ENCODE results near the gene TYW1B. TPM values are rescaled to one million over a fixed set of nuclear protein-coding genes. Genes with fewer than 3 reads are reported as not detected.
"Not testable (repeated sequence)": the region's sequence is repeated elsewhere in the genome, so short reads cannot be mapped to it uniquely, and the experiment has no call there.

Gene TYW1B
- total and polyA plus RNA-seq, 2 of the 4 experiments (the other 2 are of a cell fraction), result 1.0 to 1.8 TPM

- CTCF ChIA-PET; dilution Hi-C loops (cut with HindIII; ENCODE audit: low sequenced_read_pairs, unreplicated experiment); intact Hi-C loops (cut with micrococcal nuclease): not testable (repeated sequence)
Observed at GRCh38 chr7:72838315-72838714, 10.3 kb upstream of the TYW1B start.

DNA sequence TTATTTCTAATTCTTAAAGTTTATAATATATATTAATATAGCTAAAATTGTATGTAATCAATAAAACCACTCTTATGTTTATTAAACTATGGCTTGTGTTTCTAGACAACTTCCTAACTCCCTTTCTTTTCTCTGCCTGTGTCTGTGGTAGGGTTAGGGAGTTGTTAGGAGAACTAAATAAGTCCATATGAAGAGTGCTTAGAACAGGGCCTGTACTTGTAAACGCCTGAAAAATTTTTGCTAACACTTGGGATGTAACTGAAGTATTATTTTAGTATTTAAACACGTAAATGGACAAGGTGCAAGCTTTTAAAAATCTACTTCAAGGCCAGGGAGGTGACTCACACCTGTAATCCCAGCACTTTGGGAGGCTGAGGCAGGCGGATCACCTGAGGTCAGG, 9.3 kb upstream of the TYW1B start:
- H4K5ac ChIP-seq (ENCODE audit: low read depth, low read length); H3K4me1 ChIP-seq (ENCODE audit: control insufficient read depth, insufficient read depth, low read length); H2BK120ac ChIP-seq (ENCODE audit: low read depth, low read length); DNase-seq; intact Hi-C loops (cut with micrococcal nuclease); H4K8ac ChIP-seq (ENCODE audit: low read depth in 2 of 2, low read length in 2 of 2); dilution Hi-C loops (cut with HindIII; ENCODE audit: low sequenced_read_pairs, unreplicated experiment); H3K9me1 ChIP-seq (ENCODE audit: insufficient read depth, low read length); H3K9me3 ChIP-seq (ENCODE audit: control insufficient read depth, insufficient read depth, low read length); CTCF ChIA-PET; H3K4me2 ChIP-seq (ENCODE audit: low read depth, low read length); H3K27me3 ChIP-seq (ENCODE audit: control insufficient read depth, insufficient read depth, low read length); H3K23ac ChIP-seq (ENCODE audit: low read depth, low read length); H3K56ac ChIP-seq (ENCODE audit: extremely low read depth, insufficient read depth, low read length); H2BK15ac ChIP-seq (ENCODE audit: low read depth, low read length); H3K27ac ChIP-seq (ENCODE audit: insufficient read depth, low read length); H3K14ac ChIP-seq (replicated peaks; ENCODE audit: low read depth, low read length); H4K91ac ChIP-seq (ENCODE audit: insufficient read depth, low read depth, low read length); in situ Hi-C loops (cut with MboI; ENCODE audit: low sequenced_read_pairs); H3K79me1 ChIP-seq (ENCODE audit: low read depth in 1 of 2, low read length in 2 of 2); H2AFZ ChIP-seq (replicated peaks; ENCODE audit: low read length, poor library complexity); H2BK20ac ChIP-seq (ENCODE audit: low read depth, low read length); H3K9ac ChIP-seq (ENCODE audit: low read depth, low read length); H3K4me3 ChIP-seq (ENCODE audit: insufficient read depth, low read depth, low read length); H3K18ac ChIP-seq (ENCODE audit: low read depth, low read length); H3K4ac ChIP-seq (ENCODE audit: low read depth, low read length); H2BK5ac ChIP-seq (ENCODE audit: low read depth, low read length, poor library complexity, severe bottlenecking); H2AK9ac ChIP-seq (replicated peaks; ENCODE audit: low read depth, low read length, poor library complexity); H4K20me1 ChIP-seq (ENCODE audit: insufficient read depth, low read length); BruUV-seq (replicated peaks); POLR2A ChIA-PET (ENCODE audit: unreplicated experiment); ATAC-seq (ENCODE audit: low read depth); H2AK5ac ChIP-seq (ENCODE audit: low read depth, low read length): not testable (repeated sequence)
- peaks cover 17% of the 10 kb centered on the region for H3K36me3 ChIP-seq (ENCODE audit: control insufficient read depth, insufficient read depth, low read length)
- 100% methylated on average over 2 of the region's 3 CpGs; no CpG with 5 or more reads in 1 of the 2 experiments for WGBS, 2 experiments (ENCODE audit: extremely low coverage in 2 of 2, insufficient read length in 1 of 2)

More at GRCh38 chr7:72838315-72838714, 10.3 kb upstream of the TYW1B start:
- H3K14ac ChIP-seq (replicated peaks; ENCODE audit: low read depth, low read length); POLR2A ChIA-PET (ENCODE audit: unreplicated experiment); H3K9ac ChIP-seq (ENCODE audit: low read depth, low read length); H4K91ac ChIP-seq (ENCODE audit: insufficient read depth, low read depth, low read length); H3K4ac ChIP-seq (ENCODE audit: low read depth, low read length); H3K27ac ChIP-seq (ENCODE audit: insufficient read depth, low read length); H3K4me2 ChIP-seq (ENCODE audit: low read depth, low read length); DNase-seq; H3K9me1 ChIP-seq (ENCODE audit: insufficient read depth, low read length); H3K56ac ChIP-seq (ENCODE audit: extremely low read depth, insufficient read depth, low read length); H2BK15ac ChIP-seq (ENCODE audit: low read depth, low read length); ATAC-seq (ENCODE audit: low read depth); H3K4me3 ChIP-seq (ENCODE audit: insufficient read depth, low read depth, low read length); H3K27me3 ChIP-seq (ENCODE audit: control insufficient read depth, insufficient read depth, low read length); H3K23ac ChIP-seq (ENCODE audit: low read depth, low read length); H2AFZ ChIP-seq (replicated peaks; ENCODE audit: low read length, poor library complexity); H2BK120ac ChIP-seq (ENCODE audit: low read depth, low read length); H4K8ac ChIP-seq (ENCODE audit: low read depth in 2 of 2, low read length in 2 of 2); H2BK20ac ChIP-seq (ENCODE audit: low read depth, low read length); H4K20me1 ChIP-seq (ENCODE audit: insufficient read depth, low read length); H2AK5ac ChIP-seq (ENCODE audit: low read depth, low read length); in situ Hi-C loops (cut with MboI; ENCODE audit: low sequenced_read_pairs); H3K79me1 ChIP-seq (ENCODE audit: low read depth in 1 of 2, low read length in 2 of 2); H2BK5ac ChIP-seq (ENCODE audit: low read depth, low read length, poor library complexity, severe bottlenecking); BruUV-seq (replicated peaks); H3K4me1 ChIP-seq (ENCODE audit: control insufficient read depth, insufficient read depth, low read length); H4K5ac ChIP-seq (ENCODE audit: low read depth, low read length); H2AK9ac ChIP-seq (replicated peaks; ENCODE audit: low read depth, low read length, poor library complexity); H3K18ac ChIP-seq (ENCODE audit: low read depth, low read length); H3K9me3 ChIP-seq (ENCODE audit: control insufficient read depth, insufficient read depth, low read length): not testable (repeated sequence)
- 89% methylated on average over 3 of the region's 6 CpGs; no CpG with 5 or more reads in 1 of the 2 experiments for WGBS, 2 experiments (ENCODE audit: extremely low coverage in 2 of 2, insufficient read length in 1 of 2)
- peaks cover 14% of the 10 kb centered on the region for H3K36me3 ChIP-seq (ENCODE audit: control insufficient read depth, insufficient read depth, low read length)

Data from IMR-90 (cell line).